Measurements from ENCODE around the gene C3orf38.
"Not testable (repeated sequence)": the region's sequence is repeated elsewhere in the genome, so short reads cannot be mapped to it uniquely, and the experiment has no call there.

Gene C3orf38

DNA sequence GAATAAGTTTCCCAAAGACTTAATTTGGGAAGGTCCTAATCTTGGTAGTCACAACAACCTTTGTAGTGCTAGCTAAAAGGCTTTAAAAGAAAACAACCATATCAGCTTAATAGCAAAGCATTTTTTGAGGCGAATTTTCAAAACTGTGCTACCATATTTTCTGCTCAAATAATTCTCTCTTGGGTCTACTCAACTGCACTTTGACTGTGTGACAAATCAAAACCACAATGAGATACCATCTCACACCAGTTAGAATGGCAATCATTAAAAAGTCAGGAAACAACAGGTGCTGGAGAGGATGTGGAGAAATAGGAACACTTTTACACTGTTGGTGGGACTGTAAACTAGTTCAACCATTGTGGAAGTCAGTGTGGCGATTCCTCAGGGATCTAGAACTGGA, 31.2 kb upstream of the C3orf38 start:
- H3K4me3 ChIP-seq (ENCODE audit: low read depth, low read length); POLR2A ChIA-PET; H3K9me3 ChIP-seq (ENCODE audit: control insufficient read depth, insufficient read depth, low read depth, low read length); H3K27ac ChIP-seq (ENCODE audit: extremely low read depth, low read depth, low read length); H3K4me1 ChIP-seq (ENCODE audit: control insufficient read depth, insufficient read depth, low read length): not testable (repeated sequence)
- TF ChIP-seq ZNF184 (tag by site-specific recombination; IDR thresholded peaks at IDR 0.05): 0 out of 2 replicates have a peak, but pooled peaks have one; percentile 68
- CTCF ChIA-PET: interaction anchor here (0.6 kb wide), 1 partner anchor 9 kb away, joined by 4 read pairs; no protein-coding TSS in a partner anchor
- H3K36me3 ChIP-seq (ENCODE audit: control insufficient read depth in 2 of 2, insufficient read depth in 1 of 2, low read length in 2 of 2): peaks cover 0 to 12% of the 10 kb centered on the region in 2 experiments; a peak in 1 of 3 replicates

DNA sequence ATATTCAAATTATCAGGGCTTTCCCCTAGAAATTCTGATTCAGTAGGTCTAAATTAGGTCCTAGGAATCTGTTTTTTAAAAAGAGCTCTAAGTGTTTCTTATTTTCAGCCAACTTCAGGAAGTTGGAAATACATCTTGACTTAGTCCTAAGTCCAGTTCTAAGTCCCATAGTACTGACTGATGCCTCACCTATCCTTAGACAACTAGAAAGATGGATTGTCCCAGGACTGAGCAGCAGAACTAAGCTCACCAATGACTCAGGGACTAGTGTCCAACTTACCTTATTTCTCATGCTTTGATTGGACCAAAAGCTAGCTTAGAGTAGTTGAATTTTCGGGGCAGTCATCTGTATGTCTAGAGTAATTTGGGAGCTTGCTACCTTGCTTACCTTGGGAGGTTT, 26.2 kb upstream of the C3orf38 start:
- Histone ChIP-seq H3K36me3 (ENCODE audit: control insufficient read depth in 2 of 2, insufficient read depth in 1 of 2, low read length in 2 of 2) (no peaks in the 10 kb centered on the region), H3K4me1 (ENCODE audit: control insufficient read depth, insufficient read depth, low read length) (no peaks in the 10 kb centered on the region), H3K9me3 (ENCODE audit: control insufficient read depth, insufficient read depth, low read depth, low read length) (no peaks in the 10 kb centered on the region), H3K4me3 (ENCODE audit: low read depth, low read length) (no peak overlapping the region), H3K27ac (ENCODE audit: extremely low read depth, low read depth, low read length) (no peak overlapping the region)
- ChIA-PET POLR2A (interaction anchor here (2.2 kb wide), 1 partner anchor 26 kb away, joined by 6 read pairs; the partner anchor contains the start of gene C3orf38), CTCF (interaction anchor here (2.2 kb wide), 1 partner anchor 9 kb away, joined by 12 read pairs; no protein-coding TSS in a partner anchor)
- TF ChIP-seq ZNF266 (tag by site-specific recombination; IDR thresholded peaks at IDR 0.05; ENCODE audit: low read depth) (no peak), GLIS1 (tag by site-specific recombination; IDR thresholded peaks at IDR 0.05) (no peak), ZNF184 (tag by site-specific recombination; IDR thresholded peaks at IDR 0.05) (no peak), ZNF366 (tag by site-specific recombination; conservative IDR thresholded peaks at IDR 0.05) (no peak), ZNF530 (tag by site-specific recombination; IDR thresholded peaks at IDR 0.05; ENCODE audit: low read depth) (no peak), ZNF658 (tag by site-specific recombination; IDR thresholded peaks at IDR 0.05) (no peak), ZNF121 (tag by site-specific recombination; IDR thresholded peaks at IDR 0.05) (no peak), ZNF416 (tag by site-specific recombination; IDR thresholded peaks at IDR 0.05) (no peak), BCL11B (tag by site-specific recombination; IDR thresholded peaks at IDR 0.05; ENCODE audit: low read depth) (no peak)

DNA sequence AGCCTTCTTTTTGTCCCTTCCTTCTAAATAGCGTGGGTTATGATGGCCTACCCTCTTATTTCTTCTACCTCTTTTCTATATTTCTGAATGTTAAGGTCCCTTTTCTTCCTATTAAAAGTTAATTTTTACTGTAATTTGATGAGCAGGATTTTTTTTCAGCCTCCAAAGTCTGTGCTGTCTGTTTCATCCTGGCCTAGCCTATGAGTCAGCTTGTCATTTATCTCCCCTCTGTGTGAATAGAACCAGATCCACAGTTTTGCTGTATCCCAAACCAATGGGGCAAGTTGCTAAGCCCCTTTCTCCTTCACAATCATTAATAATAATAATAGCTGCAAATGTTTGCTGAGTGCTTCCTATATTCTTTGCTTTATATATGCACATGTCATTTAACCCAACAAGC, 18.1 kb upstream of the C3orf38 start:
- peaks cover 6% of the 10 kb centered on the region; the same call in 1 of the 2 replicates for H3K4me1 ChIP-seq (ENCODE audit: control insufficient read depth, insufficient read depth, low read length)
- H3K36me3 ChIP-seq (ENCODE audit: control insufficient read depth in 2 of 2, insufficient read depth in 1 of 2, low read length in 2 of 2): peaks cover 0 to 22% of the 10 kb centered on the region in 2 experiments; a peak in 2 of 3 replicates
- H3K9me3 ChIP-seq (ENCODE audit: control insufficient read depth, insufficient read depth, low read depth, low read length): no peaks in the 10 kb centered on the region
- ChIA-PET POLR2A (no interaction called here), CTCF (interaction anchor here (2.1 kb wide), 1 partner anchor 18 kb away, joined by 7 read pairs; no protein-coding TSS in a partner anchor)
- TF ChIP-seq ZNF473 (tag by site-specific recombination; IDR thresholded peaks at IDR 0.05) (no peak), ZNF76 (tag by site-specific recombination; IDR thresholded peaks at IDR 0.05; ENCODE audit: borderline replicate concordance, low read depth) (no peak), ZNF629 (tag by site-specific recombination; IDR thresholded peaks at IDR 0.05) (no peak)
- TF ChIP-seq, protein P1, sequence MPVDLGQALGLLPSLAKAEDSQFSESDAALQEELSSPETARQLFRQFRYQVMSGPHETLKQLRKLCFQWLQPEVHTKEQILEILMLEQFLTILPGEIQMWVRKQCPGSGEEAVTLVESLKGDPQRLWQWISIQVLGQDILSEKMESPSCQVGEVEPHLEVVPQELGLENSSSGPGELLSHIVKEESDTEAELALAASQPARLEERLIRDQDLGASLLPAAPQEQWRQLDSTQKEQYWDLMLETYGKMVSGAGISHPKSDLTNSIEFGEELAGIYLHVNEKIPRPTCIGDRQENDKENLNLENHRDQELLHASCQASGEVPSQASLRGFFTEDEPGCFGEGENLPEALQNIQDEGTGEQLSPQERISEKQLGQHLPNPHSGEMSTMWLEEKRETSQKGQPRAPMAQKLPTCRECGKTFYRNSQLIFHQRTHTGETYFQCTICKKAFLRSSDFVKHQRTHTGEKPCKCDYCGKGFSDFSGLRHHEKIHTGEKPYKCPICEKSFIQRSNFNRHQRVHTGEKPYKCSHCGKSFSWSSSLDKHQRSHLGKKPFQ (tag by site-specific recombination; IDR thresholded peaks at IDR 0.05): no peak
- TF ChIP-seq, protein P2, sequence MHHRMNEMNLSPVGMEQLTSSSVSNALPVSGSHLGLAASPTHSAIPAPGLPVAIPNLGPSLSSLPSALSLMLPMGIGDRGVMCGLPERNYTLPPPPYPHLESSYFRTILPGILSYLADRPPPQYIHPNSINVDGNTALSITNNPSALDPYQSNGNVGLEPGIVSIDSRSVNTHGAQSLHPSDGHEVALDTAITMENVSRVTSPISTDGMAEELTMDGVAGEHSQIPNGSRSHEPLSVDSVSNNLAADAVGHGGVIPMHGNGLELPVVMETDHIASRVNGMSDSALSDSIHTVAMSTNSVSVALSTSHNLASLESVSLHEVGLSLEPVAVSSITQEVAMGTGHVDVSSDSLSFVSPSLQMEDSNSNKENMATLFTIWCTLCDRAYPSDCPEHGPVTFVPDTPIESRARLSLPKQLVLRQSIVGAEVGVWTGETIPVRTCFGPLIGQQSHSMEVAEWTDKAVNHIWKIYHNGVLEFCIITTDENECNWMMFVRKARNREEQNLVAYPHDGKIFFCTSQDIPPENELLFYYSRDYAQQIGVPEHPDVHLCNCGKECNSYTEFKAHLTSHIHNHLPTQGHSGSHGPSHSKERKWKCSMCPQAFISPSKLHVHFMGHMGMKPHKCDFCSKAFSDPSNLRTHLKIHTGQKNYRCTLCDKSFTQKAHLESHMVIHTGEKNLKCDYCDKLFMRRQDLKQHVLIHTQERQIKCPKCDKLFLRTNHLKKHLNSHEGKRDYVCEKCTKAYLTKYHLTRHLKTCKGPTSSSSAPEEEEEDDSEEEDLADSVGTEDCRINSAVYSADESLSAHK (tag by site-specific recombination; IDR thresholded peaks at IDR 0.05): no peak
- no peak overlapping the region for H3K27ac ChIP-seq (ENCODE audit: extremely low read depth, low read depth, low read length)
- no peak overlapping the region for H3K4me3 ChIP-seq (ENCODE audit: low read depth, low read length)

DNA sequence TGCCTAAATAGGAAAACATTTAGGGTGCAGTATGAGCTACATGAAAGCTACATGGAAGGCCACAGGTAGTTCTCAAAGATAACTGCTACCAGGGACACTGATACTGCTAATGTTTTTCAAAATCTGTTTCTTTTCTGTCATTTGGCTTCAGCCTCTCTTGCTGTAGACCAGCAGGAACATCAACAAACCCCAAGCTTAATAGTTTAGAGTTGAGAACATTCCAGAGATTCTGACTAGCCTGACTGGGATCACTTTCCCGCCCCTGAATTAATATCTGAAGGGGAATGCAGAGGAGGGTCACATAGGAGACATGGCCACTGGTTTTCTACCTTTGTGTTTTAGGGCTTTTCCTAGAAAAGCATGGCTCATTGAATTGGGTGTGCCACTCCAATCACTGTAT, 16.9 kb upstream of the C3orf38 start:
- POLR2A ChIA-PET: no interaction called here
- Histone ChIP-seq H3K9me3 (ENCODE audit: control insufficient read depth, insufficient read depth, low read depth, low read length) (no peaks in the 10 kb centered on the region), H3K4me3 (ENCODE audit: low read depth, low read length) (no peak overlapping the region), H3K27ac (ENCODE audit: extremely low read depth, low read depth, low read length) (no peak overlapping the region), H3K4me1 (ENCODE audit: control insufficient read depth, insufficient read depth, low read length) (peaks cover 6% of the 10 kb centered on the region; the same call in 1 of the 2 replicates), H3K36me3 (ENCODE audit: control insufficient read depth in 2 of 2, insufficient read depth in 1 of 2, low read length in 2 of 2) (peaks cover 6 to 31% of the 10 kb centered on the region in 2 experiments; a peak in 2 of 3 replicates)
- CTCF ChIA-PET: interaction anchor here (2.1 kb wide), 1 partner anchor 20 kb away, joined by 7 read pairs; no protein-coding TSS in a partner anchor
- TF ChIP-seq ZNF677 (tag by site-specific recombination; IDR thresholded peaks at IDR 0.05) (no peak), IKZF3 (tag by site-specific recombination; IDR thresholded peaks at IDR 0.05) (no peak), ZNF138 (tag by site-specific recombination; IDR thresholded peaks at IDR 0.05; ENCODE audit: borderline replicate concordance) (no peak), KLF7 (tag by site-specific recombination; IDR thresholded peaks at IDR 0.05; ENCODE audit: borderline replicate concordance) (no peak), ZNF266 (tag by site-specific recombination; IDR thresholded peaks at IDR 0.05; ENCODE audit: low read depth) (no peak), ZNF274 (IDR thresholded peaks at IDR 0.05; ENCODE audit: low read length) (no peak), ZNF274 (tag by site-specific recombination; IDR thresholded peaks at IDR 0.05; ENCODE audit: borderline replicate concordance) (no peak), MEIS1 (CRISPR knock-in tag; IDR thresholded peaks at IDR 0.05; ENCODE audit: borderline replicate concordance) (no peak), ZBTB7A (tag by site-specific recombination; IDR thresholded peaks at IDR 0.05; ENCODE audit: low read depth) (no peak), ZNF132 (tag by site-specific recombination; IDR thresholded peaks at IDR 0.05; ENCODE audit: borderline replicate concordance) (no peak)

Measured in HEK293 (cell line).